Glomerular visceral epithelial cell (primary cell): ENCODE results near the gene TXNDC11.

Experiments
- DNase-seq: peaks from one replicate; pipeline ENCODE4 v3.0.0-alpha.2; 2016; ENCODE audit errors: extremely low spot score

Gene TXNDC11

GRCh38 chr16:11675561-11676511, 66.8 kb downstream of the TXNDC11 start:
- DNase-seq = peak; percentile 62

- peak; percentile 69 for DNase-seq
These were observed 67.7 kb downstream of the TXNDC11 start for GRCh38 chr16:11674818-11675560.

GRCh38 chr16:11674001-11674817, 68.4 kb downstream of the TXNDC11 start:
- DNase-seq = no peak

GRCh38 chr16:11673091-11674000, 69.3 kb downstream of the TXNDC11 start:
- DNase-seq = no peak

GRCh38 chr16:11672206-11673090, 70.2 kb downstream of the TXNDC11 start:
- DNase-seq = no peak

GRCh38 chr16:11671676-11672075, 71.0 kb downstream of the TXNDC11 start:
- DNase-seq = no peak

- no peak for DNase-seq
These were observed 71.4 kb downstream of the TXNDC11 start for GRCh38 chr16:11671271-11671670.

GRCh38 chr16:11670171-11671131, 72.2 kb downstream of the TXNDC11 start:
- DNase-seq = no peak

GRCh38 chr16:11669380-11670146, 73.1 kb downstream of the TXNDC11 start:
- no peak for DNase-seq

GRCh38 chr16:11668623-11669379, 73.9 kb downstream of the TXNDC11 start:
- DNase-seq = no peak

GRCh38 chr16:11667824-11668622, 74.6 kb downstream of the TXNDC11 start, which contains the start of gene SNN:
Gene SNN (plus strand): TSS chr16:11668455. CDS start chr16:11676060, 7,605 bp downstream.
- peak; percentile 85 for DNase-seq

- no peak for DNase-seq
These were observed 75.3 kb downstream of the TXNDC11 start for GRCh38 chr16:11667221-11667823.

- DNase-seq = no peak
These were observed 76.3 kb downstream of the TXNDC11 start for GRCh38 chr16:11666103-11667055.

- DNase-seq = no peak
These were observed 77.6 kb downstream of the TXNDC11 start for GRCh38 chr16:11665071-11665491.

GRCh38 chr16:11662582-11662981, 80.1 kb downstream of the TXNDC11 start:
- DNase-seq = no peak
